K562 (cell line): ENCODE data around the gene PSORS1C1. TPM values are rescaled to one million over a fixed set of nuclear protein-coding genes. Genes with fewer than 3 reads are reported as not detected.

ENCODE experiments used
- BCOR ChIP-seq: fragments of 450-650 bp; IDR thresholded peaks from 2 replicates; pipeline ENCODE4 v1.6.1; 2016
- BDP1 ChIP-seq: IDR thresholded peaks from 3 replicates; pipeline ENCODE4 v1.6.1; 2011; ENCODE audit not compliant: insufficient read length, insufficient read depth
- CBX1 ChIP-seq: sonication (generic); IDR thresholded peaks from 2 replicates; pipeline ENCODE4 v1.6.1; 2016; ENCODE audit warnings: antibody characterized with exemption, low read depth, mild to moderate bottlenecking
- EGR1 ChIP-seq: fragments of 450-650 bp; conservative IDR thresholded peaks from 2 replicates; pipeline ENCODE4 v1.6.1; 2017; ENCODE audit warnings: mild to moderate bottlenecking
- HLTF ChIP-seq: fragments of 450-650 bp; IDR thresholded peaks from 2 replicates; pipeline ENCODE4 v1.6.1; 2016
- HNRNPLL ChIP-seq: fragments of 200-400 bp; formaldehyde crosslinking; IDR thresholded peaks from 2 replicates; pipeline ENCODE4 v1.6.1; 2017; ENCODE audit warnings: low read length, low read depth, mild to moderate bottlenecking; ENCODE audit not compliant: poor library complexity, severe bottlenecking
- JUND ChIP-seq, 2 experiments: IDR thresholded peaks; 2 replicates in 1 of 2; 3 replicates in 1 of 2; pipeline ENCODE4 v1.6.1; 2011; ENCODE audit warnings: borderline replicate concordance in 2 of 2, low read depth in 2 of 2, low read length in 2 of 2, improper control_type of control experiment in 1 of 2, missing biosample characterization in 1 of 2, missing genetic modification characterization in 1 of 2, missing genetic modification reagents in 1 of 2
- TAF7 ChIP-seq: fragments of 450-650 bp; IDR thresholded peaks from 2 replicates; pipeline ENCODE4 v1.6.1; 2016; ENCODE audit warnings: missing genetic modification characterization, missing compliant biosample characterization
- TEAD1 ChIP-seq, 2 experiments: fragments of 450-650 bp in 1 of 2; sonication (generic) in 1 of 2; formaldehyde crosslinking; IDR thresholded peaks; 2 replicates each; pipeline versions ENCODE4 v1.4.0 to v1.8.0; 2020 to 2022; ENCODE audit warnings: mild to moderate bottlenecking in 2 of 2, missing genetic modification reagents in 1 of 2
- ZNF165 ChIP-seq: fragments of 250-450 bp; sonication (Bioruptor Pico); IDR thresholded peaks from 2 replicates; pipeline ENCODE4 v1.4.0; 2020; ENCODE audit warnings: borderline replicate concordance
- ZNF24 ChIP-seq: fragments of 450-650 bp; IDR thresholded peaks from 2 replicates; pipeline ENCODE4 v1.6.1; 2016
- ZNF583 ChIP-seq: fragments of 250-450 bp; sonication (Bioruptor Pico); IDR thresholded peaks from 2 replicates; pipeline ENCODE4 v1.4.0; 2020
- polyA plus RNA-seq, 8 experiments: library from polyadenylated mRNA; depleted of rRNA in 4 of 8; stranded (reverse) in 5 of 8; unstranded in 3 of 8; fragments of >200 nt; fragmentation: Nextera tagmentation in 2 of 8; fragmentation: Illumina TruSeq in 1 of 8; extraction: Ambion mirVana in 2 of 8; extraction: Trizol in 1 of 8; gene quantifications; 2 replicates each; pipeline versions ENCODE4 v1.2.1 to v1.2.3, GENCODE V29; 2011 to 2014; ENCODE audit warnings: inconsistent platforms in 1 of 8, missing spikeins in 1 of 8
- total RNA-seq, 7 experiments: library from RNA; depleted of rRNA in 6 of 7; stranded (reverse); fragments of >200 nt in 6 of 7; fragmentation: Illumina TruSeq in 2 of 7; extraction: Trizol in 2 of 7; gene quantifications; 2 replicates each; pipeline versions ENCODE4 v1.2.1 to v1.2.3, GENCODE V29; 2011 to 2021; ENCODE audit warnings: low replicate concordance in 1 of 7
- TF ChIP-seq, protein P1 (sequence below): fragments of 250-450 bp; sonication (Bioruptor Pico); IDR thresholded peaks from 2 replicates; pipeline ENCODE4 v1.5.0; 2021; ENCODE audit warnings: mild to moderate bottlenecking, moderate library complexity
- TF ChIP-seq, protein P2 (sequence below), 2 experiments: fragments of 450-650 bp; IDR thresholded peaks; 2 replicates each; pipeline ENCODE4 v1.6.1; 2016
- TF ChIP-seq, protein P3 (sequence below): fragments of 450-650 bp; IDR thresholded peaks from 2 replicates; pipeline ENCODE4 v1.6.1; 2014; ENCODE audit warnings: low read depth, mild to moderate bottlenecking, moderate library complexity, borderline replicate concordance
- TF ChIP-seq, protein P4 (sequence below): sonication (generic); formaldehyde crosslinking; IDR thresholded peaks from 2 replicates; pipeline ENCODE4 v1.8.0; 2022; ENCODE audit warnings: missing genetic modification reagents, mild to moderate bottlenecking, moderate library complexity, borderline replicate concordance
- TF ChIP-seq, protein P5 (sequence below): sonication (generic); formaldehyde crosslinking; IDR thresholded peaks from 2 replicates; pipeline ENCODE4 v1.8.0; 2022; ENCODE audit warnings: mild to moderate bottlenecking, missing genetic modification reagents

Gene PSORS1C1
- total and polyA plus RNA-seq, 9 of the 15 experiments (the other 6 are each of a cell fraction or from before 2014, with no cell fraction given): 0.11 TPM; not detected in 8

DNA sequence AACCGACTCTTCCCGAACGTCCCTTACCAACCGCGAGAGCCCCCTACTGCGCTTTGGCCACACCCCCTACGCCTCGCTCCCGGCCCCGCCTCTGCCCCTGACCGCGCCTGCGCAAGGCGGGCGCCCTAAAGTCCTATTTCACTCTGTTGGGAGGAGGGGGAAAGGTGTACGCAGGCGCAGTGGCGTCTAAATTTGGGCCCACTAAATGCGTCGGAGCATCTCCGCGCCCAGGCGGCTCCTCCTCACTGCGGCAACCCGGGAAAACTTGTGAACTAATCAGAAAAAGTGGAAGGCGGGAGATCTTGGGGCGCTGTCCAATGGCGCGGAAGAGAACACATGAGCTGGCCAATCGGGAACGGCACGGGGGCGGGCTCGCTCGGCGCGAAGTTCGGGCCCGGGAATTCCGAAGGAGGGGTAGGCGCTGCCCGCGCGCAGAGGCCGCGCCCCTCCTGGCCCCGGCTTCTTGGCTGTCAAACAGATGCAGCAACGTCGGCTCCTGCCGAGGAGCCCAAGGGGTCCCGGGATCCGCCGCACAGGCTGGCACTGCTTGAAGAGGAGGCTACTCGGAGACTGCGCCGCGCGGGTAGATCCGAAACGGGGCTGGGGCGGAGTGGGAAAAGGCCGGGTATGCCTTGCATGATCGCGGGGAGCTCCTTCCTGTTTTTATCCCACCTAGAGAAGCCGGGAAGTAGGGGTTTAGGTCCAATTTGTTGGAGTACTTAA, 43.7 kb downstream of the PSORS1C1 start, which contains the start of gene TCF19 (continued):
- TF ChIP-seq, protein P1, sequence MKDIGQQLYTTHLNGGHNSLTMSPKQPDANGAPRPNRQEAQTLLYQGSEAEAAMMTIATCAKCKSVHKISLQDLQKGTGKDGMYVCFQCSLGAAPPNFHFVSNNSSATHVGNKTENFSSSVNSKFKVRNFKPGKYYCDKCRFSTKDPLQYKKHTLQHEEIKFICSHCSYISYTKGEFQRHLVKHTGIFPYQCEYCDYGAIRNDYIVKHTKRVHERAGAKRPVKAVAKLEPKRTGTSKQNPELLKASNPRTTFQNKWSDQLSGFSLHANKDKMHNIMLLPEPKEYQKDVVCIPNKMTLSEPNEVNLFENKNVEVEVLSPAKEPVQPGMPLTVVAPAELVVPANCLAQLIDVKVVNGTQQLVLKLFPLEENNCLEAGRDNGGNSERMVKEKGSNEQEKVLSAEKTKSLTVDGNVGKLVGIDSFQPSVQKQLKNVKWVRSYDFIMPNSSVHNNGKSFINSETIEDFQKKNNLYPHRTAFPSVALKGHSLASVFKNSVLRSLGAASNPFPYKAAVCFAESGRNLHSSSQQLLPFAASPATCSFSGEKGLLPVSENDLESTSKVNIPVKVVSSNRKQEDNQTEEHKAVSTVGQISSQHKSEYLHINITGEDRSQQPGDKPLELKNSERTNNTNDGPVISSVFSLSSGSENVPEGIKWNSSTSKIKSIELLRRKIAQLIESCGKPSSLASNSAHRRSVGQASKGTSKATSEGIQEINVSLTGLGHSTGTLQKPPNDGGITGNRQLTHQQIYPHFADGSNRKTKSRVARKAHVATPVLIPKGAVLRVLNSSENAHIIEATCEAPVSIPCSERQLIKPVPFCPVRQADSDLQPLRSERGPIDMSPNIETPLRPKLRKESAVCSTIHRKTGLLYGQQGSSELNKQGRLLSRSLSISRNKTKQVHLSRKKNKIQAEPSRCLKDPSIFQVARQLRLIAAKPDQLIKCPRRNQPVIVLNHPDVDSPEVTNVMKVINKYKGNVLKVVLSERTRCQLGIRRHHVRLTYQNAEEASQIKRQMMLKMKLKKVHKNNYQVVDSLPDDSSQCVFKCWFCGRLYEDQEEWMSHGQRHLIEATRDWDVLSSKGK (CRISPR knock-in tag): no peak
- no peak for TF ChIP-seq BDP1
- peak; percentile 10; the same call in 1 of the 2 replicates for TF ChIP-seq JUND (IDR thresholded peaks at IDR 0.05; ENCODE audit: borderline replicate concordance, low read depth, low read length)
- TF ChIP-seq JUND (tag; IDR thresholded peaks at IDR 0.05; ENCODE audit: borderline replicate concordance, low read depth, low read length): no peak; the same call in 2 of the 3 replicates
- TF ChIP-seq, protein P2, sequence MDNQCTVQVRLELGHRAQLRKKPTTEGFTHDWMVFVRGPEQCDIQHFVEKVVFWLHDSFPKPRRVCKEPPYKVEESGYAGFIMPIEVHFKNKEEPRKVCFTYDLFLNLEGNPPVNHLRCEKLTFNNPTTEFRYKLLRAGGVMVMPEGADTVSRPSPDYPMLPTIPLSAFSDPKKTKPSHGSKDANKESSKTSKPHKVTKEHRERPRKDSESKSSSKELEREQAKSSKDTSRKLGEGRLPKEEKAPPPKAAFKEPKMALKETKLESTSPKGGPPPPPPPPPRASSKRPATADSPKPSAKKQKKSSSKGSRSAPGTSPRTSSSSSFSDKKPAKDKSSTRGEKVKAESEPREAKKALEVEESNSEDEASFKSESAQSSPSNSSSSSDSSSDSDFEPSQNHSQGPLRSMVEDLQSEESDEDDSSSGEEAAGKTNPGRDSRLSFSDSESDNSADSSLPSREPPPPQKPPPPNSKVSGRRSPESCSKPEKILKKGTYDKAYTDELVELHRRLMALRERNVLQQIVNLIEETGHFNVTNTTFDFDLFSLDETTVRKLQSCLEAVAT (IDR thresholded peaks at IDR 0.05): peak in 1 of 2 experiments; percentile 69; a peak in 1 of 4 replicates
- TF ChIP-seq HLTF: 0 out of 2 replicates have a peak, but pooled peaks have one; percentile 48
- peak; percentile 94 for TF ChIP-seq HNRNPLL
- TF ChIP-seq, protein P3, sequence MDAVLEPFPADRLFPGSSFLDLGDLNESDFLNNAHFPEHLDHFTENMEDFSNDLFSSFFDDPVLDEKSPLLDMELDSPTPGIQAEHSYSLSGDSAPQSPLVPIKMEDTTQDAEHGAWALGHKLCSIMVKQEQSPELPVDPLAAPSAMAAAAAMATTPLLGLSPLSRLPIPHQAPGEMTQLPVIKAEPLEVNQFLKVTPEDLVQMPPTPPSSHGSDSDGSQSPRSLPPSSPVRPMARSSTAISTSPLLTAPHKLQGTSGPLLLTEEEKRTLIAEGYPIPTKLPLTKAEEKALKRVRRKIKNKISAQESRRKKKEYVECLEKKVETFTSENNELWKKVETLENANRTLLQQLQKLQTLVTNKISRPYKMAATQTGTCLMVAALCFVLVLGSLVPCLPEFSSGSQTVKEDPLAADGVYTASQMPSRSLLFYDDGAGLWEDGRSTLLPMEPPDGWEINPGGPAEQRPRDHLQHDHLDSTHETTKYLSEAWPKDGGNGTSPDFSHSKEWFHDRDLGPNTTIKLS: peak; percentile 60; the same call in 1 of the 2 replicates
- TF ChIP-seq EGR1: peak; percentile 95
- TF ChIP-seq, protein P4, sequence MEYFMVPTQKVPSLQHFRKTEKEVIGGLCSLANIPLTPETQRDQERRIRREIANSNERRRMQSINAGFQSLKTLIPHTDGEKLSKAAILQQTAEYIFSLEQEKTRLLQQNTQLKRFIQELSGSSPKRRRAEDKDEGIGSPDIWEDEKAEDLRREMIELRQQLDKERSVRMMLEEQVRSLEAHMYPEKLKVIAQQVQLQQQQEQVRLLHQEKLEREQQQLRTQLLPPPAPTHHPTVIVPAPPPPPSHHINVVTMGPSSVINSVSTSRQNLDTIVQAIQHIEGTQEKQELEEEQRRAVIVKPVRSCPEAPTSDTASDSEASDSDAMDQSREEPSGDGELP (CRISPR knock-in tag): peak; percentile 79
- peak; percentile 82 to 96; a peak in 3 of 4 replicates for TF ChIP-seq TEAD1 (CRISPR knock-in tag; IDR thresholded peaks at IDR 0.05)
- no peak; the same call in 1 of the 2 replicates for TF ChIP-seq ZNF165 (CRISPR knock-in tag)
- TF ChIP-seq TAF7 (tag): 0 out of 2 replicates have a peak, but pooled peaks have one; percentile 53
- no peak for TF ChIP-seq ZNF583 (CRISPR knock-in tag)
- 0 out of 2 replicates have a peak, but pooled peaks have one; percentile 26 for TF ChIP-seq CBX1
- TF ChIP-seq, protein P5, sequence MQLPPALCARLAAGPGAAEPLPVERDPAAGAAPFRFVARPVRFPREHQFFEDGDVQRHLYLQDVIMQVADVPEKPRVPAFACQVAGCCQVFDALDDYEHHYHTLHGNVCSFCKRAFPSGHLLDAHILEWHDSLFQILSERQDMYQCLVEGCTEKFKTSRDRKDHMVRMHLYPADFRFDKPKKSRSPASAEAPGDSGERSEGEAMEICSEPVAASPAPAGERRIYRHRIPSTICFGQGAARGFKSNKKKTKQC (CRISPR knock-in tag): 0 out of 2 replicates have a peak, but pooled peaks have one; percentile 51
- peak; percentile 37; the same call in 1 of the 2 replicates for TF ChIP-seq ZNF24
- TF ChIP-seq BCOR: 0 out of 2 replicates have a peak, but pooled peaks have one; percentile 63
